DMS153 (cell line): ENCODE measurements around the gene KAT2B.

Source experiments
- DNase-seq: peaks from one replicate; lab custom pipeline; 2025; lab: John Stamatoyannopoulos, UW

Gene KAT2B

GRCh38 chr3:20096135-20096685 is 56.0 kb downstream of the KAT2B start:
- DNase-seq = no peak

GRCh38 chr3:20097015-20097414 is 56.8 kb downstream of the KAT2B start:
- DNase-seq = no peak

- no peak for DNase-seq
These were observed 58.8 kb downstream of the KAT2B start for GRCh38 chr3:20099060-20099459.

GRCh38 chr3:20100151-20100550 is 59.9 kb downstream of the KAT2B start:
- no peak for DNase-seq

DNA sequence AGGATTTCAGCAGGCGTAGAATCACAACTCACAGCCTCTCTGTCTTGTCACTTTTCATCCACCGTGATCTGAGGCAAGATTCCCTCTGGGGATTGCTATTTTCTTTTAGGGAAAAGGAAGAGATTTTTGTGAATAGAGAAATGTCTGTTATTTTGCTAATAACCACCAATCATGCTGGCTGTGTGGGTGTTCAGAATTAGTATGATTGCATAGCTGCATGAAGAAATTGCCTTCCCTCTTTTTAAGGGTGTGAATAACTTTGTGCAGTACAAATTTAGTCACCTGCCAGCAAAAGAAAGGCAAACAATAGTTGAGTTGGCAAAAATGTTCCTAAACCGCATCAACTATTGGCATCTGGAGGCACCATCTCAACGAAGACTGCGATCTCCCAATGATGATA is 60.8 kb downstream of the KAT2B start:
- no peak for DNase-seq

DNA sequence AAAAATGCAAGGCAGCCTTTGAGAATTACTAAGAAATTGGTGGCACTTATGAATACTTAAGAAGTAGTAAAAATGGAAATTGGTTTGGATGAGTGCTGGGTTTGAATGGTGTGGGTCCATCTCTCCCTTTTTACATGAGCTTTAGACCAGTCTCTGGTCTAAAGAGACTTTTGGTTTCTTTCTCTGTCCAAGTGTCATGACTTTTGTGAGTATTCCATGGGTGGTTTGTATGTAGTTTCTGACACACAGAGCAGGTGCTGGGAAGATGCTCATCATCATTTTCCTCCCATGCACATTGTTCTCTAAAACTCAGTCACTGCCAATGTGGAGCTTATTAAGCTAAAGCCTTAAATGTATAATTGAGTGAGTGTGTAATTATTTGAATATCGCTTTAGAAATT is 63.5 kb downstream of the KAT2B start:
- DNase-seq = no peak

- no peak for DNase-seq
These were observed 64.0 kb downstream of the KAT2B start for GRCh38 chr3:20104167-20104661.

GRCh38 chr3:20105513-20106280 is 65.5 kb downstream of the KAT2B start:
- DNase-seq = no peak

DNA sequence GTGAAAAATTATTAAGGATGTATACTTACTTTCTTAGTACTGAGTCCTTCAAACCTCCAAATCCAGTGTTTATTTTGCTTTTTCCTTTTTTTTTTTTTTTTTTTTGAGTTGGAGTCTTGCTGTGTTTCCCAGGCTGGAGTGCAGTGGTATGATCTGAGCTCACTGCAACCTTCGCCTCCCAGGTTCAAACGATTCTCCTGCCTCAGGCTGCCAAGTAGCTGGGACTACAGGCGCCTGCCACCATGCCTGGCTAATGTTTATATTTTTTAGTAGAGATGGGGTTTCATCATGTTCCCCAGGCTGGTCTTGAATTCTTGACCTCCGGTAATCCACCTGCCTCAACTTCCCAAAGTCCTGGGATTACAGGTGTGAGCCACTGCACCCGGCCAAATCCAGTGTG is 67.5 kb downstream of the KAT2B start:
- no peak for DNase-seq

GRCh38 chr3:20108869-20109268 is 68.6 kb downstream of the KAT2B start:
- DNase-seq = no peak

- no peak for DNase-seq
These were observed 70.6 kb downstream of the KAT2B start for GRCh38 chr3:20110826-20111225.

- DNase-seq = no peak
These were observed 71.6 kb downstream of the KAT2B start for GRCh38 chr3:20111836-20112235.

DNA sequence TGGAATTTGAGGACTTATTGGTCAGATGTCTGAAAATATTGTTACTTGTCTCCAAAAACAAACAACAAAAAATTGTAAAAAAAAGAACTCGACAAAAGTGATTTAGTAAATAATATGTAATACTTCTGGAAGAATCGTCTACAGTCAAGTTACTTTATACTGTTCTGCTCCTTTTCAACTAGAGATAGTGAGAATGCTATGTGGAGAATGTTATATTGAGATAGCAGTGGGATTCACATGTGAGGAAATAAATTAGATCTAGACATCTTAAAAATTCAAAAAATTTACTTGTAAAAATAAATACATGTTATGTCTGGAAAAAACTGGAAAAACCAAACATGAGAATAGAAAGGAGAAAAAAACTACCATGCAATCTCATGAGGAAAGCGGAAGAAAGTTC is 80.8 kb downstream of the KAT2B start:
- DNase-seq = no peak

DNA sequence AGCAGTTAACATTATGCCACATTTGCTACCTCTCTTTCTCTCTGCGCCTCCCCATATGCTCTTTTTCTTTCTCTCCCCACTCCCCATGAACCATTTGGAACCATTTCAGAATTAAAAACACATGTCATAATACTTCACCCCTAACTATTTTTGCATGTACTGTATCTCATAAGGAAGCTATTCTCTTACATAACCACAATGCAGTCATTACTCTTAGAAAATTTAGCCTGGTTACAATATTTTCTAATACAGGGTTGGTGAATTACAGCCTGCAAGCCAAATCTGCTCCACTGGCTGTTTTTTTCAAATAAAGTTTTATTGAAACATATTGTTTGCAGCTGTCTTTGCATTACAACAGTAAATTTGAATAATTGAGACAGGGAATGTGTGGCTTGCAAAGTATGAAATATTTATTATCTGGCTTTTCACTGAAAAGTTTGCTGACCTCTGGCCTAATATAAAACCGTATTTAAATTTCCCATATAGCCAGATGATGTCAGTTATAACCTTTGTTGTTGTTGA is 82.9 kb downstream of the KAT2B start:
- DNase-seq = no peak

DNA sequence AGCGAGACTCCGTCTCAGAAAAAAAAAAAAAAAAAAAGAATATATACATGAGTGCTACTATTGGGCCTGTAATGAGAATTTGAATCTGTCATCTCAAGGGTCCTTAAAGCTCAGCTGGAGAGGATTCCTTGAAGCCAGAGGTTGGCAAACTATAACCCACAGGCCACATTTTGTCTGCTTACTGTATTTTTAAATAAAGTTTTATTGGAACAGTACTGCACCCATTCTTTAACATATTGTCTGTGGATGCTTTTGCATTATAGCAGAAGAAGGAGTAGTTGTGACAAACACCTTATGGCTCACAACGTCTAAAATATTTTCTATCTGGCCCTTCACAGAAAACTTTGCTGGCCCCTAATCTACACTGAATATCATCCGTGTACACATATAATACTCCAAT is 85.0 kb downstream of the KAT2B start:
- DNase-seq = no peak

DNA sequence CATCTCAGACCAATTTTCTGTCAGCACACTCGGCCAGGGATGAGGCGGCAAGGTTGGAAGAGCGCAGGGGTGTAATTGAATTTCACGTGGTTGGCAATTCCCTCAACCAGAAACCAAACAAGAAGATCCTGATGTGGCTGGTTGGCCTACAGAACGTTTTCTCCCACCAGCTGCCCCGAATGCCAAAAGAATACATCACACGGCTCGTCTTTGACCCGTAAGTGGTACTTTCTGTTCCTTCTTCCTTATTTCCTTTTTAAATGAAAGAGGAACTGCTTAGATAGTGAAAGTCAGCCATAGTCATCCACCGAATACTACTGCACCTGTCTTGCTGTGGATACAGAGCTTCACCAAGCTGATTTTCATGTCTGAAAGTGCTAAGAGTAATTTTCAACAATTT is 85.7 kb downstream of the KAT2B start:
- DNase-seq = no peak

DNA sequence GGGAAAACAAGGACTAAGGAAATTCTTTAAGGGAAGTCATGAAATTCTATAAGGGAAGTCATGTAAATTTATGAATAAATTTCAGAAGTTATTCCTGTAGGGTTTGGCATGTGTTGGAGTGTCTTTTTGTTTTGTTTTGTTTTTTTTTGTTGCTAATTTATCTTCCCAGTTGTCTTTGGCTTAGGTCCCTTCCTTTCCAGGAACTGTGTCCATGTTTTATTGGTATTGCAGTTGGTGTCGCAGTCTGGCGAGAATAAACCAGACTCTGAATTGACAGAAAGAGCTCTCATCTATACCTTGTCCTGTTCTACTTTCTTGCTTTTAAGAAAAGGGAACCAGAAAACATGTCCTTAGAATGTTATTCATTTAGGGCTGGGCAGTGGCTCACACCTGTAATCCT is 88.1 kb downstream of the KAT2B start:
- DNase-seq = no peak

DNA sequence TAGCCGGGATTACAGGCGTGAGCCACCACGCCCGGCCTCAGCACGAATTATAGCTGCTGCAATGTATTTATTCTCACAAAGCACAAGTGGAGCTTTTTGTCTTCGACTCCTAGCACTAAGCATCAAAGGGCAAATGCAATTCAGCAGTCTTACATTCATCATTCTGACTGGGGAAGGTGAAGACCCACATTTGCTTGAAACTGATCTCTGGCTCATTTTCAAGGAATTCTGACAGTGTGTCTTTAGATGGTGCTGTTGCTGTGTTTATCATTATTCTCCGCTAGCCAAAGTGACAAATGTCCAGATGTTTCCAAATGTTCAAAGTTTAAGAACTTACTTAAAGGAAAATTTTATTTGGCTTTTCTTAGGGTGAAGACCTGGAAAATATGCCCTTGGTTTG is 89.9 kb downstream of the KAT2B start:
- no peak for DNase-seq

GRCh38 chr3:20136231-20136630 is 96.0 kb downstream of the KAT2B start:
- DNase-seq = no peak

GRCh38 chr3:20137647-20138046 is 97.4 kb downstream of the KAT2B start:
- no peak for DNase-seq

DNA sequence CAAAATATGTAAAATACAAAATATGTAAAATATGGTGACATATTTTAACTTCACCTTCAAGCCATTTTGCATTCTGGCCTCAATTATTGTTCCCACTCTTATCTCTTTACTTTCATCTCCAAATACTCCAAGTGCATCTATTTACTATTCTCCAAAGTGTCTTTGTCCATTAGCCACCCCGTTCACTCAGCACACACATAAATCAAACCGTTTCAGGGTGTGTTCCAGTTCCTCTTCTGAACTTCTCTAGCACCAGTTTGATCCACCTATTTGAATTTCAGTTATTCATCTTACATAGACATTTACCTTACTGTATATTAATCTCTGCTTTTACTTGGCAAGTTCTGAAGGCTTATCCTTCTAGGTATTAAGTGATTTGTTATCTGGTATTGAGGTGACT is 100.6 kb downstream of the KAT2B start:
- DNase-seq = no peak

- DNase-seq = no peak
These were observed 101.1 kb downstream of the KAT2B start for GRCh38 chr3:20141316-20141715.

DNA sequence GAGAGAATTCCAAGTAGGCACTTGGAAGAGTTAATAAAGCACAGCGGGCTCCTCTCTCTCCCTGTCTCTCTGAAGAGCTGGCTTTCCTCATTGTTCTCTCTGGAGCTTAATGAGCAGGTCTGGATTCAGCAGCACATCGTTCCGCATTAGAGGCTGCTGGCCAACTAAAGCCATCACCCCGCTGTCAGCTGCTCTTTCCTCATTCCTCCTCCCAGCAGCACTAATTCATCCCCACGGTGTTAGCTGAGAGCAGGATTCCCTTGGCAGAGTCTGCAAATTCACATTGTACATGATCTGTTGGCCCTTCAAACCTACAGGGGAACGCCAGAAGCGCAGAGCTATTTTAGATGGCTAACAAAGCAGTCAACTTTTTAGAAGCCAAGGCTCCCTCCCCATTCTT is 101.6 kb downstream of the KAT2B start:
- DNase-seq = peak; percentile 5

GRCh38 chr3:20142517-20142916 is 102.3 kb downstream of the KAT2B start:
- DNase-seq = no peak
